Tongue (tissue), 2 donors: ENCODE data around the gene SHISA9. TPM values are rescaled to one million over a fixed set of nuclear protein-coding genes. Genes with fewer than 3 reads are reported as not detected.
A peak's percentile ranks its signal among the peaks of the same experiment; 100 is the strongest.
"Not testable (repeated sequence)": the region's sequence is repeated elsewhere in the genome, so short reads cannot be mapped to it uniquely, and the experiment has no call there.

Experiments used
- DNase-seq: peaks from one replicate; pipeline ENCODE4 v3.0.0-alpha.2; 2015
- total RNA-seq: library from RNA; depleted of rRNA; stranded (reverse); fragments of >200 nt; gene quantifications from one replicate; pipeline ENCODE4 v1.2.3, GENCODE V29; 2014

Gene SHISA9
- total RNA-seq, 1 donor from 2014 or later: 2.6 TPM

DNA sequence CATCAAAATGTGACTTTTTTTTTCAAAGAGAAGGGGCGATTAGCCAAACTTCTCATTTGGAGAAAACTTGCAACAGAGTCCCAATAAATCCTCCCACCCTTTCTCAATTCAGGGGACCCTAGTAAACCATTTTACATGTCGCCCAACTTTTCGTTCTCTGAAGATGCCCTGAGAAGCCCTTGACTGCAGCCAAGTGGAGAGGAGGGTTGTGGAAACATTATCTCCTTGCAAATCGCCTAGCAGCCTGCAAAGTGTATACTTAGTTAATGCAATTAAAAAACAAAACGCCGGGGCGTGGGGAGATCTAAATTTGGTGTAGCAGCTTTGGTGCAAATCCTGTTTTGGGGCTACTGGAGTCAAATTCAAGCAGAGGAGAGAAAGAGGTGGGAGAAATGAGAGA is 1.2 kb upstream of the SHISA9 start:
- no peak for DNase-seq

DNA sequence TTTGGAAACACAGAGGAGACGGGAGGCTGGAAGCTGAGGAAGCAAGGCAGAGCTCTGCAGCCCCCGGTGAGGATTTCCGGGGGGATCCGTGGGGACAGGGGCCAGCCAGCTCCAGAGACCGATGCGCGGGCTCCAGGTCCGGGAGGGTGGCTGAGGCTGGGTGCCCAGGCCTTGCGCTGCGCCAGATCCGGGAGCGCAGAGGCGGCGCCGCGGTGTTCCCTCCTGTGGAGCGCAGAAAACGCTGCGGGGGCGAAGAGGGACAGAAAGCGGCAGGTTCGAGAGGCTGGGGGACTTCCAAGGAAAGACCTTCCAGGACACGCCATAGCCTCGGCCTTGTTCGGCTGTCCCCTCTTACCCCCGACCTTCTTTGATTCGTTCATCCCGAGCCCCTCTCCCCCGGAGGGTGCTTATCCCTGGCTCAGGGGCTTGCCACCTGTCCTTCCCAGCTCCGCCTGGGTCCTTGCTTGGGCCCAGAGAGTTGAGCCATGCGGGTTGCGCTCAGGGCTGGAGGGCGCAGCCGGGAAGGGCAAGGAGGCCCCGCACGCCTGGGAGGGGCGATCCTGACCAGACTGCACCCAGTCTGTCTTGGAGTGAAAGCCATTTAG is 697 bp upstream of the SHISA9 start:
- DNase-seq: no peak

DNA sequence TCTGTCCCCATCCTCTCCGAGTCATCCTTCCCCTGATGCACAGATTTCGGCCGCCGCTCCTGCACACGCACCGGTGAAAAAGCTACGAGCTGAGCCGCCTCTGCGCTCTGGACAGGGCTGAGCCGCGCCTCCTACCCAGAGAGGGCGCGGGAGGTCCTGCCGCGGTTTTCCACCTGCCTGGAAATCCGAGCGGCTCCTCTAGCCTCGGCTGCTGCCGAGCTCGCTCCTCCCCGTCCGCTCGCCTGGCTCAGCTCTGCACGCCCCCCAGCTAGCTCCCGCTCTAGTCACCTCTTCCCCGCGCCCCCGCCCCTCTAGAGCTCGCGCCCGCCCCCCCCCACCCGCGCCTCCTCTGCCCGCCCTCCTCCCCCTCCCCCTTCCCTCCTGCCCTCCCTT is 198 bp upstream of the SHISA9 start:
- peak; percentile 15 for DNase-seq

DNA sequence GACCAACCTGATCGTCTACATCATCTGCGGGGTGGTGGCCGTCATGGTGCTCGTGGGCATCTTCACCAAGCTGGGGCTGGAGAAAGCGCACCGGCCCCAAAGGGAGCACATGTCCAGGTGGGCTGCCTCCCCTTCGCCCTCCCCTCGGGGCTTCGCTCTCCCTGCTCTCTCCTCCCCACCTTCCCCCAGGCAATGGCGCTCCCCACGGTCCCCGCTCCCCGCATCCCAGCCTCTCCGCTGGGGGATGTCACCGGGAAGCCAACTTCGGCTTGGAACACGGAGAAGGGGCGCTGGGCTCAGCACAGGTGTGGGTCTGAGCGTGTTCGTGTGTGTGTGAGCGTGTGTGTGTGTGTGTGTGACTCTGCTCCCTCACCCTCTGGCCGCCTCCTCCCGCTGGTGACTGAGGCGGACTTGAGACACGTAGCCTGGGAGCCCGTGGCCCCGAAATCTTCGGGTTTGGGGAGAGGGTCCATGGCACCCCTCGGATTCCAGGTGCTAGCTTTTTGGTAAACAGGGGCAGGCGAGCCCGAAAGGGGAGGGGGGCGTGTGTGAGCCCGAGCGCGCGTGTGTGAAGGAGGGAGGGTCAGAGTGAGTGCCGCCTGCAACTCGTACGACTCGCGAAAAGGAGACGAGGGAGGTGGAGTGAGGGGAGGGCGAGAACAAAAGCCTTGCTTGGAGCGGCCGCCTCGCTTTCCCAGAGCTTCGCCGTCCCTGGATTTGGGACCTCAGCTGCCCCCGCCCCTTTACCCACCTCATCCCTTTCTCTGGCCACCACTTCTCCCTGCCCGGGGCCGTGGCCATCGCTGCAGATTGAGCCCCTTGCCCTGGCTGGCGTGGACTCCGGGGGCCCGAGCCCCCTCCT is 1.3 kb downstream of the SHISA9 start:
- DNase-seq: peak; percentile 7

DNA sequence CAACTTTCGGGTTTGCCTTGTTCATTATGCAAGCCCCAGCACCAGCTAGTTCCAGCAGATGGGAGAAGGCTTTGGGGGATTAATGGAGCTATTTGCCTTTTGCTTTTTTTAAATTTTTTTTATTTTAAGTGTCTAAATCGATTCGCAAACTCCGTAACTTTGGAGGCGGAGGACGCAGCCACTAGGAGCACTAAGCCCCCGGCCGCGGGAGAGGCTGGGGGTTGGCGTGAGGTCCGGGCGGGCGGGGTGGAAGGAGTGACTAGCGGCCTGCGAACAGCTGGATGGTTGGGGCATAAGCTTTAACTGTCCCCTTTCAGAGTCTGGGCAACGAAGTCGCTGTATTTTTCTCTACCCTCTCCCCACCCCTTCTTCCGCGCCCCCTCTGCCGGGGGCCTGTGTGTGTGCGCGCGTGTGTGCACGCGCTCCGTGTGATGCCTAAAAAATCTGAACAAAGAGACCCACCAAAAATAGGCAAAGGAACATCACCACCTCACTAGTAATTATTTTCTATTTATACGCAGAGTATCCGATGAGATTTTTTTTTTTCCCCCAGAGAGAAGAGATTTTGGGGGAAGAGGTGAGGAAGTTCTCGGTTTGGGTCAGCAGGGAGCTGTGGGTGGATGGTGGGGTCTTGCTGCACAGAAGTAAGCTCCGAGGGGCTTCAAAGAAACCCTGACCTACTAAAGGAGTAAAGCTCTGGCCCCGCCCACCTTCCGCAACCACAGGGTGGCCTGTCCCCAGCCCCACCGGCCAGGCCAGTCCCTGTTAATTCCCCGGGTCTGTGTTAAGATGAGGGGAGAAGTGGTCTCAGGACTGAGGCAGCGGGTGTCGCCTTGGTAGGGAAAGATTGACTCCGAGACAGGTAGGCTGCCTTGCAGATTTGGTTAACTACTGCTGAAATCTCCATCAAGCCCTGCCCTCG is 2.3 kb downstream of the SHISA9 start:
- peak; percentile 19 for DNase-seq

DNA sequence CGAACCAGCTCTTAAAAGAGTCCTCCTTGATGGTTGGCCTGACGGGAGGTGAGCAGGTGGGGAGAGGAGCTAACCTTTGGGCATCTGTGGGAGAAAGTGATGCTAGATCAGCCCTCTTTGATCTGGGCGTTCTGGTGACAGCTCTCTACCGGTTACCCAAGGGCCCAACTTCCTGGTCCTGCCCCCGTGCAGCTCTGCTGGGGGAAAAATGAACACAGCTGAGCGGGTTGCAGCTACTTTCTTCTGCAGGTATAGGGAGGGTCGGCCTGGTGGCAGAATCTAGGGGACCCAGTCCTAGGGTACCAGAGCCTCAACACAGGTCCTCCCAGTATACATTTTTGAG is 2.9 kb downstream of the SHISA9 start:
- no peak for DNase-seq

DNA sequence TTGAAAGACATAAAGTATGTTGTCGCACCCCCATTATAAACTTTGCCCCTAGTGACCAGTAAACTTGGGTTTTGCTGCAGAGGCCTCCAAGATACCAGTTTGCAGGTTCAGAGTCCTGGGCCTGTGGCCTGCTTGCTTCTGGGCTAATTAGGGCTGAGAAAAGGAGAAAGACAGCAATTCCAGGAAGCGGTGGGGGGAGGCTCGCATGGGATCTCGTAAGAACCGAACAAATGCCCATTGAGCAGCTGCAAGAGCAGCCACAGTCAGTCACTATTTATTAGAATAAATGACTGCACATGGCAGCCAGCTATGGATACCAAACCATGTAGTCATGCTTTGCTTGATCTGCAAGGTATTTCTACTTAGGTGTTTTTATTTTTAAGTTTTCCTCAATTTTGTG is 4.9 kb downstream of the SHISA9 start:
- DNase-seq: peak; percentile 8

DNA sequence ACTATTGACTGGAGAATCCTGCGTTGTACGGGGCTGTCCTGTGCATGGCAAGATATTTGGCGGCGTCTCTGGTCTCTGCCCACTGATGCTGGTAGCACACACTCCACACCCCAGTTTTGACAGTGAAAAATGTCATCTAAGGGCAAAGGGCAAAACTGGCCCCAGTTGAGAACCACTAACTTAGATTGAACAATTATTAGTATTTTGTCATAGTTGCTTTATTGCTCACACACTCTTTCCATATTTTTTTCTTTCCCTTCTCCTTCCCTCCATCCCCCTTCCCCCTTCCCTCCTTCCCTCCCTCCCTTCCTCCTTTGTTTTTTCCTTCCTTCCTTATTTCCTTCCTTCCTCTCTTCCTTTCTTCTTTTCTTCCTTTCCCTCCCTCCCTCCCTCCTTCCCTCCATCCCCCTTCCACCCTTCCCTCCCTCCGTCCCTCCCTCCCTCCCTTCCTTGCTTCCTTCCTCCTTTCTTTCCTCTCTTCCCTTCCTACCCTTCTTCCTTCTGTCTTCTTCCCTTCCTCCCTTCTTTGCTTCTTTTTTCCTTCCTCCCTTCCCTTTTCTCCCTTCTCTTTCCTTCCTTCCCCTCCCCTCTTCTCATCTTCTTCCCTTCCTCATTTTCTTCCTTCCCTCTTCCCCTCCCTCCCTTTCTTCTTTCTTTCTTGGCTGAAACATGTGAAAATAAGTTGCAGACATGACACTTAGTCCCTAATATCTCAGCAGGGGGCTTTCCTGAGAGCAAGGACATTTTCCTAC is 5.5 kb downstream of the SHISA9 start:
- no peak for DNase-seq

DNA sequence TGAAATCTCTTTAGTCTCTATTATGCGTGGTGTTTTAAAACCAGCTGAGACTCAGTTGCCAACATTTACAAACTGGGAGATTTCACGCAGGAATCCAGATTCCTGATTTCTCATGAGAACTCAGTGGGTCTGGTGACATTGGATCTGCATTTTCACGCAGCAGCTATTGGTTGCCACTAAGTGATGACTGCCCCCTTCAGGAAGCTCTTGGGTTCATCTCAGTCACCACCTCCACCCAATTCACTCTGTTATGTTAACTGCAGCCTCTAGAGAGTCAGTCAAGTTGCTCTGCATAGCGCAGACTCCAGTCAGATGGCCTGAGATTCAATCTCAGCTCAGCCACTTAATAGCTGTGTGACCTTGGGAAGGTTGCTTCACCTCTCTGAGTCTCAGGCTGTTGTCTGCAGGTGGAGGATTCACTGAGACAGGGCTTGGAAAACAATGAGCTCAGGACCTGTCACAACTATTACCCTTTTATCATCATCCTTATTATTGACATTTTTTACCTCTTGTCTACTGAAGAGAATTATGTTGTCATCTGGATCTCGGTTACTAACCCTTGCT is 6.4 kb downstream of the SHISA9 start:
- no peak for DNase-seq

DNA sequence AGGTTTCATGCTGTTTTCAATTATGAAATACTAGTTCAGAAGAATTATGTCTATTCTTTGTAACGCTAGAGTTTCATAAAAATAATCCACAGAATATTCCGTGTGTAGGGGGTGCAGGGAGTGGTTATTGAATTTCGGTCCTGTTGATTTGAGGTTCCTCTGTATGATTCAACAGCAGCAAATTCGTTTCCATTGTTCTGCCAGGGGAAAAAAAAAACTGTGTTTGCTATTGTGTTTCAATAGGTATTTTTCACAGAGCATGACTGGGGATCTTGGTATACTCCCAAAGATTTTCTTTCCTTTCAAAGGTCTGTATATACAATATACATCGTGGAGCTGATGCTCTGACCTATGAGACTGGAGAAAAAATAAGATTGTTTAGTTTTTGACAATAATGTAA is 15.8 kb downstream of the SHISA9 start:
- DNase-seq: no peak

DNA sequence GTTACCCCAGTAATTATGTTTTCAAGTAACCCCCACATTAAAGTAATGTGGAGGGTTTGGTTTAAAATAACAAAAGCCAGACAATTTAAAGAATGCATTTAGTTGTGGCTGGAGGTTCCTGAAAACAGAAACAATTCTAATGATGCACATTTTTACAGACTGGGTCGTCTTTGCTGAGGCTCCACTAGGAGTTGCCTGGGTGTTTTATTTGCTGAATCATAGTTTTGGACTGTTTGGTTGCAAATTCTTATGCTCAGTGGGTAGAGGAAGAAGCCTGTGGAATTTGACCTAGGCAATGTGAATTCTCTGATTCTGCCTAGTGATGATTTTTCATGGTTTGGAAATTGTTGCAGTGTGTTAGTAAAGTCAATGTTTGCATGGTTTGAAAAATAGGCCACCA is 16.3 kb downstream of the SHISA9 start:
- DNase-seq: no peak

DNA sequence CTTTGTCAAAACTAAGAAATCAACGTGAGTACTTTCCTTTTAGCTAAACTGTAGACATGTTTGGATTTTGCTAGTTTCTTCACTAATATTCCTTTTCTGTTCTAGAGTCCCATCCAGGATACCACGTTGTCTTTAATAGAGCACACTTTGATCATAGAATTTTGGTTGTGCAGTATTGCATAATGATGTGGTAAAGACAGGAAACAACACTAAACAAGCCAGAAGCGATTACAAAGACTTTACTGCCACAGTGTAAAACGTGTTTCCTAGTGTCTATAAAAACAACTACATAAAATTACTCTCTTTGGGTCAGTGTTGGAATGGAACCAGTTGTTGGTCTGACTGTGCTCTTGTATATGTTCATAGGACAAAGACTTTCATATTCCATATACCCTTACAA is 19.3 kb downstream of the SHISA9 start:
- no peak for DNase-seq

DNA sequence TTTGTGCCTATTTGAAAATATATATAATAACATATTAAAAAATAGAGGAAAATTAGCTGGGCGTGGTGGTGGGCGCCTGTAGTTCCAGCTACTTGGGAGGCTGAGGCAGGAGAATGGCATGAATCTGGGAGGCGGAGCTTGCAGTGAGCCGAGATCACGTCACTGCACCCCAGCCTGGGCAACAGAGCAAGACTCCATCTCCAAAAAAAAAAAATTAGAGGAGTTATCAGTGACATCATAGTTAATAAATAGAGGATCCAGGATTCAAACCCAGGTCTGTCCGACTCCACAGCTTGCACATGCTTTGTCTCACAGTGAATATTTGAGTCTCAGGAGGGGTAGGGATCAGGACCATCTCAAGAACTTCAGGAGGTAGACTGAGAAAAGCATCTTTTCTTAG is 22.2 kb downstream of the SHISA9 start:
- DNase-seq: not testable (repeated sequence)

DNA sequence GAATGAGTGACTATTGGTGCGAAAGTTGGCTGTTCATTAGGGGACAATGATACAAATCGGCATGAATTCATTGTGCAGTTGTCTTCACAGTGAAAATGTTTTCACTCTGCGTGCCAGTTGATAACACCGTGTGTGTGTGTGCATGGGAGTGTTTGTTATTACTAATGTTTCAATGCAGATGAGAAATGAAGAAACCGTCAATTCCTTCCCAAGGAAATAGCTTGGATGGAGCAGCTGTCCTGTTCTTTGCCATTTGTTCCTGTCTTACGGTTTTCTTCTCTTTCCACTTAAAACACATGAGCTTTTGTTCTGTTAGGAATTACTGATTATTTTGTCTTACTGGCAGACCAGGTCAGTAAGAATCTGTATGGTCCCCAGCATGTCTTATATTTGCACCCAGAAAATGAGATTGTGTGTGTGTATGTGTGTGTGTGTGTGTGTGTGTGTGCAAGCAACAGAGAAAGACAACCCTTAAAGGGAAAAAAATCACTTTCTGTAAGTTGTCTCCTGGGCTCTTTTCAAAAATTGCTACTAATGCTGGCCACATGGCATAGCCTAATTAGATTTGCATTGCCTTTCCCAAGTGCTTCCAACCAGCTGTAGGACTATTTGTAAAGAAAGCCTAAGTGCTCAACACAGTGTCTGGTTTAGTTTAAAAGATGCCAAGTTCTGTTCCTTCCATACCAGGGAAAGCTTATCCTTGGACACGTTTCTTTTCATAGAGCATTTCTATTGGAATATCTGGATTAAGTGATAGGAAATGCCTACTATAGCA is 23.8 kb downstream of the SHISA9 start:
- DNase-seq: no peak

DNA sequence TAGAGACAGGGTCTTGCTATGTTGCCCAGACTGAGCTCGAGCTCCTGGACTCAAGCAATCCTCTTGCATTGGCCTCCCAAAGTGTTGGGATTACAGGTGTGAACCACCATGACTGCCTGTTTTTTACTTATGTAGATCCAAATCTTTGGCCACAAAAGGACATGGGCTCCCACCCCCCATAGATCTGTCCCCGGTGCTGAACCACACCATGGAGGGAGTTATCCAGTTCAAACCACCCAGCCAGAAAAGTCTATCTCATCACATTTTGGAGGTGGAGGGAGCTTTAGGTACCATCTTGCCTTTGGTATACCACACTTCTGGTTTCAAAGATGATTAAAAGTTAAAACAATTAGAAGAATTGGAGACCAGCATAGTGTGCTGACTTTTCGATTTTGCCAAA is 26.2 kb downstream of the SHISA9 start:
- DNase-seq: no peak

DNA sequence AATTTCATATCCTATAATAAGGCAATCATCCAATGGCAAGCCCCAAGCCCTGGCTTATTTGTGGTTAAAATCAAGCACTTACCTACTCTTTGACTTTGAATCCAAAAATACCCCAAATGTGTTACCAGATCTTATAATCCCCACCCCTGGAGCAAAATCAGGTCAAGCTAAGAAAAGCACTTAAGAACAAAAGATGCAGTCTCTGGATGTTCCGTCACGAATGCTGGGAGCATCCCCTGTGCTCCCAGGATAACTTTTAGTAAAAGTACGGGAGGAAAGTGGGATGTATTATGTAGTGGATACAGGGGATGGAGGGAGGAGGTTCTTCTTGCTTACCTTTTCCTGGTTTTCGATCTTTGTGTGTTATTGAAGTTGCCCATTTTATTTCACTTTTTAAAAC is 29.5 kb downstream of the SHISA9 start:
- DNase-seq: no peak

DNA sequence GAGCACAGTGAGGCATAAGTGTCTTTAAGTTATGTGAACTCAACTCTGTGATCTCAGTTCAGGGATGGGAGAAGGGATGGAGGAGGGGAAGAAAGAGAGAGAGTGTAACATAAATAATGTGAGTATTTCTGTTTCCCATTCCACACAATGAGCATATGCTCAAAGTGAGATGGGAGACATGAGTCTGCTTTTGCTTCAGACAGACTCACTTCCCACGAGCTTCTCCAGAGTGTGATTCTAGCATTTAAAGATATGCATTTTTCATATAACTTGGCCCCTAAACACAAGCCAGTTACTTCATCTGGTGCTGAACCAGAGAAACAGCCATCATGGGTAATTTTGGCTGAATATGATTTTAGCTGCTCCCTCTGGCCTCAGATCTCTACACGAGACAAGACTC is 35.0 kb downstream of the SHISA9 start:
- DNase-seq: no peak

DNA sequence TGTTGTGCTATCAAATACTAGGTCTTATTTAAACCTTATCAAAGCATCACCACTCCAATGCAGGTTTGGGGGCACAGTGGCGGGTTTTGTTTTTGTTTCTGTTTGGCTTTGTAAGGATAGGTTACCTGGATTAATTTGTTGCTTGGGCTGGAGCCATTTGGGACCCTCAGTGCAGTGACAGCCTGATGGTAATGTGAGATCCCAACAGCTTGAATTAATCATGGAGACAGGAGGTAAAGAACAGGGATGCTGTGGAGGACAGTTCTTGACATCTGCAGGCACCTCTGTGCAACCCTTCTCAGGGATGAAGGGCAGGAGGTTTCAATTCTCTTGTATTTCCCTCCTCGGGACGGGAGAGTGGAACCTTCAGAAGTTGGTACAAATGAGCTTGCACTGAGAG is 40.5 kb downstream of the SHISA9 start:
- DNase-seq: no peak

DNA sequence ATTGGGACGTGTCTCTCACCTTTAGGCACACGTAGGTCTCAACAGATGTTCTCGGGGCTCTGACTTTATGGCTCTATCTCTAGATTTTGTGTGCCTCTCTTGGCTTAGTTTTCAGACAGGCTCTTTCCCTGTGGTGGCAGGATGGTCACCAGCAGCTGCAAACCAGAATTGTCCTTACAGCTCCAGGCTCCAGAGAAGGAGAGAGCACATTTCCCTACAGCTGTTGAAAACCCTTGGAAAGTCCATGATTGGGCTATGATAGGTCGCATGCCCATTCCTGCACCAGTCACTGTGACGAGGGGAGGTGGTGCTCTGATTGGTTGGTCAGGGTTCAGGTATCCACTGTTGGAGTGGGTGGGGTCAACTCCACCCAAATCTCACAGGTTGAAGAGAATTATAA is 41.5 kb downstream of the SHISA9 start:
- no peak for DNase-seq

DNA sequence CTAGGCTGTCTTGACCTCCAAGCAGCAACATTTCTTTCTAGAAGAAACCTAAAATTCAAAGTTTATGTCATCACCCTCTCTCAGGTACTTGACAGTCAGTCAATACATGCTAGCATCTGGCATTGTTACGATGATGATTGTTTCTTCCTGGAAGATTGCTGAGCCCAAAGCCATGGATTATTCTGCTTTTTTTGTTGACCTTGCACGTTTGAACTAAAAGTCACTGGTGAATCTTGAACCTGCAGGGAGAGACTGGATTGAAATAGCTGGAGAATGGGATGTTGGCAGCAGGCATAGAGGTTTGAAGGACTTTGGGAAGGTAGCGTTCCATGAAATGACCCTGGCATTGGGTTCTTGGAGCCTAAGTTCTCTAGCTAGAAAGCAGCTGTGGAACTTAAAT is 42.9 kb downstream of the SHISA9 start:
- DNase-seq: no peak

DNA sequence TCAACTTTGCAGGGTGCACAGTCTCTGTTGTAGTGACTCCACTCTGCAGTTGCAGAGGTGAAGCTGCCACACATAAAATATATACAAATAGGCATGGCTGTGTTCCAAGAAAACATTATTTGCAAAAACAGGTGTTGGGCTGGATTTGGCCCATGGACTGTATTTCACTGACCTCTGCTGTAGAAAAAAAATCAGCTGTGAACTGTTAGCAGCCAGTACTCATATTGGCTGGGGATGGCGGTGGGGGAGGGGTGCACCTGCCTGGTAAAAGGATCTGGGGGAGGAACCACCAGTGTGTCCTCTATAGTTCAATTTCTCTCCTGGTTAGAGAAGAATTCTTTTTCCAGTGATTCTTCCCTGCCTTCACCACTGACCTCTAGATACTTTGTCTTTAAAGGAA is 50.0 kb downstream of the SHISA9 start:
- no peak for DNase-seq
